HG03354 (cell line): ENCODE measurements around the gene WNT7A.

Source experiments
- ATAC-seq: cut with Tn5 transposase; IDR thresholded peaks from one replicate; pipeline ENCODE4 v1.9.1; 2021; ENCODE audit warnings: mild to moderate bottlenecking; ENCODE audit not compliant: unreplicated experiment, poor library complexity, severe bottlenecking

The WNT7A gene

DNA sequence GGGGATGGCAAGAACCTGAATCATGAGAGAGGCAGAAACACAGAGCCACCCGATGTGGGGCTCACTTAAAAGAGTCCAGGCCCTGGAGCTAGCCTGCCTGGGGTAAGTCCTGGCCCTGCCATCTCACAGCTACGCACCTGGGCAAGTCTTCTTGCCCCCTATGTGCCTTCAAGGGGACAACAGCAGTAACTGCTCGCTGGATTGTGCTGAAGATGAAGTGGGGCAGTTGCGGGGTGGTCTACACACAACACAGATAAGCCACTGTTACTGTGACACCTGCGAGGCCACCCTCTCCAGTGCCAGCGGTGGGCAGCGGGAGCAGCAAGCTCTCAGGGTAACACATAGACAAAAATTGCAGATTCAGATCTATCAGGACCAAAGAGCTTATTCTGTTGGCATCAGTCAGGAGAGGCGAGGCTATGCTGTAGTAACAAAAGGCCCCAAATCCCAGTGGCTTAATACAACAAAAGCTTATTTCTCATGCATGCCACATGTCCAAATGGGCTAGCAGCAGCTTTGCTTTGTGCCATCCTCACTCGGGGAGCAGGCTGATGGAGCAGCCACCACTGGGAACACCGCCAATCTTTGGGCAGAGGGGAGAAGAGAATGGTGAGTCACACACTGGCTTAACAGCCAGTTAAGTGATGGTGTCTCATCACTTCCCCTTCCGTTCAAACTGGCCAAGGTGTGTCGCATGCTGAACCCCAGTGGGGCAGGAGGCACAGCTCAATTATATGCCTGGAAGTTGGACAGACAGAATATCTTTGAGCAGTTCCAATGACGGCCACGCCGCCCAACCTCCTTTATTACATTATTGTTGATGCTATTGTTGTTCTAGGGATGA is 78.3 kb downstream of the WNT7A start:
- ATAC-seq = no peak

GRCh38 chr3:13800064-13800463 is 79.8 kb downstream of the WNT7A start:
- no peak for ATAC-seq

- ATAC-seq = no peak
Measured at GRCh38 chr3:13798401-13798800, 81.5 kb downstream of the WNT7A start.

GRCh38 chr3:13796701-13797460 is 83.0 kb downstream of the WNT7A start:
- ATAC-seq = no peak

GRCh38 chr3:13795816-13796215 is 84.1 kb downstream of the WNT7A start:
- no peak for ATAC-seq

GRCh38 chr3:13794322-13794721 is 85.5 kb downstream of the WNT7A start:
- ATAC-seq = no peak

DNA sequence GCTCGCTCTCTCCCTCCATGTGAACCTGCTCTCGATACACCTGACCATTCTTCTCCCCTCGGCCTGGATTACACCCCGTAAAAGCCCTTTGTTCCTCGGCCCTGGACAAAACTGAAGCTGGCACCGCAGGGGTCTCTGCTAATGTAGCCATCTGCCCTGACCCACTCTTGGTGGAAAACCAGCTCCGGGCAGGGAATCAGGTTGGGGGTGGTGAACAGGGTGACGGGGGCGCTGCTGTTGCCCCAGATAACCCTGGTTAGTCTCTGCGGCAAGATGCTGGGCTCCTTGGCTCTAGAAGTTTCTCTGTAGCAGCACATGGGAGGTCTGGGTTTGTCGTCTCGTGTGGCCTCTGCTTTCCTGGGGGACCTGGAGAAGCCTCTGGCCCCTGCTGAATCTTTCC is 86.4 kb downstream of the WNT7A start:
- no peak for ATAC-seq

DNA sequence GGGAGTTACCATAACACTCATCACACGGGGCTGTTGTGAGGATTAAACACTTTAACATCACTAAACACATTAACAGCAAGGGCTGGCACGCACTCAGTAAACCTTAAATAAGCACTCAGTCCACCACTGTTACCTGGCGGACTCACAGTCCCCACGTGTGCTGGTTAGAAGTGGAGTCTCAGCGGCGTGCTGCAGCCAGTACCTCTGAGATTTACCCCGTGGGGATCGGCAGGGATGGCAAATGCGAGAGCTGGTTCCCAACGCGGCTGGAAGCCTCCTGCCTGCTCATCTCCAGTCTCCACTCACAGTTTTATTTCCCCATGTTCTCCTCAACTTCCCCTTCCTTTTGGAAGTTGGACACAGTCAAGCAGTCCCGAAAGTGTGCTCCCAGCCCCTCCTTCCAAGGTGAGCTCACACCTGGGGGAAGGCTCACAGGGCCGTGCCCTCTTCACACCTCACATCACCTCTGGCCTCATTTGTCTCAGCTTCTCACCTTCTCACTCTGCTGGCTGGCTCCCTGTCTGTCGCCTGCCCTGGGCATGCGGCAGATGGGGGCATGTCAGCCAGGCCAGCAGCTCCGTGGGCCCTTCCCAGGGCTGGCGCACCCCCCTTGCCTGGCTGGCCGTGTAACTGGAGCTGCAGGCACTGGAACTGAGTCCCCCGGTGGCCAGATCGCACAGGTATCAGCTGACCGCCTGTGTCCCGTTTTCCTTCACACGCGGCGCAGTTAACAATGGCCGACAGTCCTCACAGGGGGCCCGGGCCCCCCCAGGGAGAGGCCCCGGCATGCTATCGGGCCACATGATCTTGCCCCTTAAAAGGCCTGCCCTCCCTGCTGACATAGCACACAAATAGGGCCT is 87.1 kb downstream of the WNT7A start:
- ATAC-seq = no peak

DNA sequence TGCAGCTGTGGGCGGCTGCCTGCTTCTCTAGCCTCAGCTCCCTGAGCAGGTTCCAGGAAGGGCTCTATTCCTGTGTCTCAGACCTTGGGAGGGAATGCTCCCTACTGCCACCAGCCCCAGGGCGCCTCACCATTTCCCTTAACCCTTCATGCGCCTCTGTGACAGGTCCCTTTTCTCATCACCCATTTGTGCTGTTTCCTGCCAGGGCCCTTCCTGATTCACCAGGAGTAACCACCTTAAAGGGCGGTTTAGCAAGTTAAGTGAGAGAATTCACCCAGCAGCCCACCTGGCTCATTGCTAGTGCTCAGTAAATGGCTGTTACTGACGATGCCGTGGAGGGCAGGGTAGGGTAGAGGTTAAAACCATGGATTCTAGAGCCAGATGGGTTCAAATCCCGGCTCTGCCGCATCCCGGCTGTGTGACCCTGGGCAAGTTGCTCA is 87.8 kb downstream of the WNT7A start:
- ATAC-seq = no peak

DNA sequence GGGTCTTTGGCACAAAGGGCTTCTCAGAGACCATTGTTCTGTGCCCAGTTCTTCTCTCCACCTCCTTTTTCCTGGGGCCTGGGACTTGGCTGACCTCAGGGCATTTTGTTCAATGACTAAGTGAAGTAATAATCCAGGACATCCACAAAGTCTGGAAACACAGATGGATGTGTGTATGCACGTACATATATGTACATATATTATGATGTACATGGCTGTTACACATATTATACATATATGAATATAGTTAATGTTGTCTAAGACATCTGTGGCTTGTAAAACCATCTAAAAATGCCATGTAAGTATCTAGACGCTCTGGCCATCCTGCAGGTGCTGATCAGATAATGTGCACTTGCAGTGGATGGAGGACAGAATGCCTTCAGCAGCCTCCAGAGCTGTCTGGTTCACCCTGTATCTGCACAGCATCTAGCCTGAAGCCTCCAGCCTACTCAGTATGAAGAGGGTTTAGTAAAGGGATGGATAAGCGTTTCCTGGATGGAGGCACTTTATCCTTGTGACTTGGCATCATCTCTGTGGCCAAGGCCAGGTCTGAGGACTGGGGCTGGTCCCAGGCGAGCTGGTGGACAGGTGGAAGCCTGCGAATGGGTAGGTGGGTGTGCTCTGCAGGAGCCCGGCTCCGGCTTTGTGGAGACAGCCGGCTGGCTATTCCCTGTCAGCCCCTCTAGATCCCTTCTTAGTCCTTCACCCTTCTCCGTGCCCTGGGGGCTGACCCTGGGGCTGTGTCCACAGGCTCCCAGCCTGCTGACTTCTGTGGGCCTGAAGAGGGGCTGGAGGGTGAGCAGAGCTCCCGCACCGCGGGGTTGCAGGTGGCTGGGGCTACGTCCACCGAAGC is 88.4 kb downstream of the WNT7A start:
- ATAC-seq = no peak

DNA sequence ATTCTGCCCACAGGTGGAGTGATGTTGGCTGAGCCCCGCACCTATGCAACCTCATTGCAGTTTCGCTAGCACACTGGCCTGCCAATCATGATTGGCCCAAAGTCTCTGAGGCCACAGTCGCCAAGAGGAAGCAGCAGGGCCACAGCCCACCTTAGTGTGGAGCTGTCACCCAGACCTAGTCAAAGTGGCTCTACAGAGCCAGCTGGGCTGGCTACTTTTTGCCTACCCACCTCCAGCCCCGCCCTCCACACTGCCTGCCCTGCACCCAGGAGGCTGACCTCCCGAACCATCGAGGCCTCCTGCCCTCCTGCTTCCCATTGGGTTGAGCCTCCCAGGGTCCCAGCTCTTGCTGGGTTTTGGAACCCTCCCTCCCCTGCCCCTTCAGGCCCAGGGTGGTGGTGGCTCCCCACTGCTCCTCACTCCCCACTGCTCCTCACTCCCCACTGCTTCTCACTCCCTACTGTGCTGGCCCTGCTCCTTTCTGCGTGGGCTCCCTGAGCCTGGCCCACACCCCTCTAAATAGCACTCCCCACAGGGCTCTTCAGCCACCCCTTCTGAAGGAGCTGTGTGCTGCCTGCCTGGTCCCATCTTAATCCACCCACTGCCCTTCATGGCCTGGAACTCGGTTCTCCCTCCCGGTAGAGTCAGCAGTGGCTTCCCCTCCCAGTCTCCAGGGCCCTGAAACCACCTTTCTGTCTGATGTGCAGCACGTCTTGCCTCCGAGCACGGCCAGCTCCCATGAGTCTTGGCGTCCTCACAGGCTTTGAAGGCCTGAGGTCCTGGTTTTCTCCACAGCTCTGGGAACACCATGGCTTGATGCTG is 89.3 kb downstream of the WNT7A start:
- no peak for ATAC-seq

- ATAC-seq = no peak
Measured at GRCh38 chr3:13788522-13789424, 91.1 kb downstream of the WNT7A start.

GRCh38 chr3:13787533-13788132 is 92.2 kb downstream of the WNT7A start:
- no peak for ATAC-seq

DNA sequence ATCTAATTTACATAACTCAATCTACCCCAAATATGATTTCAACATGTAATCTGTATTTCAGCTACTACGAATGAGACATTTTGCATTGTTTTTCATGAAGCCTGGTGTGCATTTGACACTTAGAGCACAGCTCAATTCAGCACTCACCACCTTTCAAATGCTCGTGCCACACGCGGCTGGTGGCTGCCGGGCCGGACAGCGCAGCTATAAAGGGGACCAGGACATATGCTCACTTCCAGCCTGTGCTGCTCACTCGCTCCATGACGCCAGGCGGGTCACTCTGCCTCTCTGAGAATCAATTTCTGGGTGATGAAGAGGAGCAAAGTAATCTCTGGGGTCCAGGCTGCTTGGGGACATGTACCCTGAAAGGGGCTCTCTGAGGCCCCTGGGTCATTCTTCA is 93.1 kb downstream of the WNT7A start:
- ATAC-seq = no peak

DNA sequence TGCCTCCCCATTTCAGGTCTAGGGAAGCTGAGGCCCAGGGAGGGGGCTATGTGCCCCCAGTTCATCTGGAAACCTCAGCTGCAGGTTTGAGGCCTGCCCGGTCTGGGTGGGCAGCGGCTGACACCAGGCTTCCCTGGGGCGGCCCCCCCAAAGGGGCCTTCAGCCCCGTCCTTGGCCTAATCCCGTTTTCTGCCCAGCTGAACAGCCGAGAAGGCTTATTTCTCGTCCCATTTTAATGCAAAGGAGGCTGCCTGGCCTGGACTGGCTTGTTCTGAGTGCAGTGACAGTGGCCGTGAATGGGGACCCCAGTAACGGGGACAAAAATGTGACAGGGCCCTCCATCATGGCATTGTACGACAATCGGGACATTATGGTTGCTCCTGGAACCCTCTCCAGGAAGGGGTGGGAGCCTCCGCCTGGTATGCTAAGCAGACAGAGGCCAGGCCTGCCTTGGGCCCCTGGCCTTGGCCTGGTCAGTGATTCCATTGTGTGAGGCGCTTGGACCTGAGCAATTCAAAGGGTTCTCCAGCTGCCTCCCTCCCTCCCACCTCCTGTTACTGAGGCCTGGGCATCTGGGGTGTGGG is 93.9 kb downstream of the WNT7A start:
- no peak for ATAC-seq

DNA sequence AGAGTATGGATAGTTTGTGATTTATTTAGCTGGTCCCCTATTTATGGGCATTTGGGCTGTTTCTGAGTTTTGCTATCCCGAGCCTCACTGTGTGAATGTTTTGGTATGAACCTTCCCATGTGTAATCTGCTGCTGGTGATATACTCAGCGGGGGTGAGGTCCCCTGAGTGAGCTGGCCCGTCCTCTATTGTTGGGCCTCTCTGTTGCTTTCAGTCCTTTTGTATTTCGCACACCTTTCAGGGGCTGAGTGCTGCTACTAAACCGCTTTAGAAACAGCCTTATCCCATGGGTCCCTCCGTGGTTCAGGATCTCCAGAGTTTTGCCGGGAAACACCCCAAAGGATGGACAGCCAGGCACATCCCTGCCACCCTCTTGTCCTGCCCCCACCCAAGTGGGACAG is 94.5 kb downstream of the WNT7A start:
- no peak for ATAC-seq

GRCh38 chr3:13783476-13783875 is 96.4 kb downstream of the WNT7A start:
- no peak for ATAC-seq
